ENCODE data around the gene NUDT2. TPM values are rescaled to one million over a fixed set of nuclear protein-coding genes. Genes with fewer than 3 reads are reported as not detected.

NUDT2 gene
- total RNA-seq, 1 experiment from 2014 or later: 10.1 TPM

DNA sequence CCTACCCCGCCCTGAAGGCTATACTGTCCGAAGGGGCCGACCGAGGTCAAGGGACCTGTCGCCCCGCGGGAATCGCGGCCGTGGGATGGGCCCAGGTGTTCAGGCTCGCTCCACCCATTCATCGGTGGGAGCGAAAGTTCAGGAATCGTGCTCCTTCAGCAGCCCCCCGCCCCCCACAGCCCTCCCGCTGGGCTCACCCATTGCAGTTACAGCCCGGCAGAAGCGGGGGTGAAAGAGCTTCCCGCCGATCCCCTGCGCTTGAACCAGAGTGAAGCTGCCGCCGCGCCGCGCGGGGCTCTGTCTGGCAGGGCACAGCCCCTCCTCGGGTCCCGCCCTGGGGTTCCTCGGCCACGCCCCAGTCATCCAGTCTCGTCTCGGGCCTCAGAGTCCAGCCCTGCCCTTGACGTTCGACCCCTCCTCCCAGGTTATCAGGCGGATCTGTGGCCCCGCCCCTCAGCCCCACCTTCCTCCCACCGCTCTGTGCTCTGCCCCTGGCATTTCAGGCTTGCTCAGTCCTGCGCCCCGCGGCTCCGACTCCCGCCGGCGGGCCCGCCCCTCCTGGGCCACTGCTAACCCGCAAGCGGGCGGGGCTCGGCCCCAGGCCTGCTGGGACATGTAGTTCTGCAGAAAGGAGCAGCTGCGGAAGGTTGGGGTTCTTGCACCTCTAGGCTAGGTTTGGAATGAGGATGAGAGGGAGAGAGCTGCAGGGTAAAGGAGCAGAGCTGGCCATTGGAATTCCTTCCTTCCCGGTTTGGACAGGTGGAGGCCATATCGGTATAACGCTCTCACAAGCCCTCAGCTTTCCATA is 47.4 kb downstream of the NUDT2 start, which contains the start of gene MYORG:
TSS of gene MYORG (minus strand) at position 303 of the 808 bp plus-strand sequence. CDS start 3,955 bp downstream, outside the sequence.
- Mint-ChIP-seq H3K9me3 (ENCODE audit: low read depth, unreplicated experiment) (no peaks in the 10 kb centered on the region), H3K4me3 (ENCODE audit: low read depth, unreplicated experiment) (peak within 1 kb of the TSS; percentile 82), H3K27ac (ENCODE audit: unreplicated experiment) (peak within 1 kb of the TSS; percentile 47), H3K27me3 (ENCODE audit: unreplicated experiment) (peaks cover 17% of the 10 kb centered on the region), H3K36me3 (ENCODE audit: insufficient read depth, unreplicated experiment) (peaks cover 25% of the 10 kb centered on the region), H3K4me1 (ENCODE audit: low read depth, unreplicated experiment) (peaks cover 38% of the 10 kb centered on the region)
- intact Hi-C loops (cut with micrococcal nuclease; ENCODE audit: unreplicated experiment): no loop called here
- CTCF ChIA-PET: interaction anchor here (1.0 to 2.0 kb wide), 6 partner anchors 16 to 303 kb away, joined by 3 to 5 read pairs (median 3); no protein-coding TSS in a partner anchor
- TF ChIP-seq, protein P1, sequence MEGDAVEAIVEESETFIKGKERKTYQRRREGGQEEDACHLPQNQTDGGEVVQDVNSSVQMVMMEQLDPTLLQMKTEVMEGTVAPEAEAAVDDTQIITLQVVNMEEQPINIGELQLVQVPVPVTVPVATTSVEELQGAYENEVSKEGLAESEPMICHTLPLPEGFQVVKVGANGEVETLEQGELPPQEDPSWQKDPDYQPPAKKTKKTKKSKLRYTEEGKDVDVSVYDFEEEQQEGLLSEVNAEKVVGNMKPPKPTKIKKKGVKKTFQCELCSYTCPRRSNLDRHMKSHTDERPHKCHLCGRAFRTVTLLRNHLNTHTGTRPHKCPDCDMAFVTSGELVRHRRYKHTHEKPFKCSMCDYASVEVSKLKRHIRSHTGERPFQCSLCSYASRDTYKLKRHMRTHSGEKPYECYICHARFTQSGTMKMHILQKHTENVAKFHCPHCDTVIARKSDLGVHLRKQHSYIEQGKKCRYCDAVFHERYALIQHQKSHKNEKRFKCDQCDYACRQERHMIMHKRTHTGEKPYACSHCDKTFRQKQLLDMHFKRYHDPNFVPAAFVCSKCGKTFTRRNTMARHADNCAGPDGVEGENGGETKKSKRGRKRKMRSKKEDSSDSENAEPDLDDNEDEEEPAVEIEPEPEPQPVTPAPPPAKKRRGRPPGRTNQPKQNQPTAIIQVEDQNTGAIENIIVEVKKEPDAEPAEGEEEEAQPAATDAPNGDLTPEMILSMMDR (IDR thresholded peaks at IDR 0.05; ENCODE audit: unreplicated experiment): no peak
- DNase-seq: peak; percentile 94
- no TSS peak for BruUV-seq (replicated peaks)

DNA sequence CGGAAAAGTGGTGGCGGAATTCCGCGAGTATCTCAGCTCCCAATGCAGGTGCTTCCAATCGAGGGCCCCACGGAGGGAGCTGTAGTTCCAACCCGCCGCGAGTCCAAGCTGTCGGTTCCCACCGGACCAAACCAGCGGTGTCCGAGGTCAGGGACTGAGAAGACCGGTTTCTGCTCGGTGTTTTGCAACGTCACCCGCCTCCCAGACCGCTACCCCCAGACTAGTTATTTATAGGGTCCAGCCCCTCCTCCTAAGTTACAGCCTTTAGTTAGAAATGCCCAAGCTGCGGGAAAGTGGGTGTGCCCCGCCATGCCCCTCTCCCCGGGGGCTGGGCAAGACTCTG is 48.0 kb downstream of the NUDT2 start:
- Mint-ChIP-seq H3K4me3 (ENCODE audit: low read depth, unreplicated experiment) (peak overlapping the region; percentile 82), H3K36me3 (ENCODE audit: insufficient read depth, unreplicated experiment) (peaks cover 25% of the 10 kb centered on the region), H3K27ac (ENCODE audit: unreplicated experiment) (no peak overlapping the region), H3K9me3 (ENCODE audit: low read depth, unreplicated experiment) (no peaks in the 10 kb centered on the region), H3K27me3 (ENCODE audit: unreplicated experiment) (peaks cover 23% of the 10 kb centered on the region), H3K4me1 (ENCODE audit: low read depth, unreplicated experiment) (peaks cover 38% of the 10 kb centered on the region)
- no TSS peak for BruUV-seq (replicated peaks)
- CTCF ChIA-PET: interaction anchor here (1.1 to 2.0 kb wide), 3 partner anchors 39 to 58 kb away, joined by 3 to 5 read pairs (median 4); no protein-coding TSS in a partner anchor
- peak; percentile 17 for DNase-seq
- intact Hi-C loops (cut with micrococcal nuclease; ENCODE audit: unreplicated experiment): no loop called here
- TF ChIP-seq, protein P1 (IDR thresholded peaks at IDR 0.05; ENCODE audit: unreplicated experiment): no peak

DNA sequence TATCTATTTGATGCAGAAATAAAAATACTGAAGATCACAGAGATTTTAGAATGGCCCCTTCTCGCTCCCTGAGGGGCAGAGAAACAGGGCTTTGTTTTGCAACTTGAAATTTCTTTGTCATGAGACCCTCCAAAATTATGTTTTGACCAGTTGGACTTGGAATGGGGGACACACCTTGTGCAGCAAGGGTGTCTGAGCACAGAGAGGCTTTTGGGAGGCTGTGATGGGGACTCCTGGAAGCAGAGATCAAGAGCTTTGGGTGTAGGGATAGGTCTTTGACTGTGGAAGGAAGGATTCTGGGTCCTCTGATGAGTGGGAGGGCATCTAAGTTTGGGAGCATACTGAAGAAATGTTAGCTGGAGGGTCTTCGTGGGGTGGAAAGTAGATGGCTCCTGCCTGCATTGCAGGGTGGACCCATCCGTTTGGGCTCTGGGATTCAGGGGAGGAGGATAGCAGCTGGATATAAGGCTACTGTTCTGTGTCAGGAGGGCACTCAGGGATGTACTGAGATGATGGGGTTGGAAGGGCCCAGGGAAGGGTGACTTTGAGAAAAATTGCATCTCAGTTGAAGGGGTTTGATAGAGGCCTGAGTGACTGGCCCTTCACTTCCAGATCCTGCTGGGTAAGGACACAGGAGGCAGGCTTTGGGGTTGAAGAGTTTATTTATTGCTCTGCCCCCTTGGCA is 49.1 kb downstream of the NUDT2 start:
- H3K27me3 Mint-ChIP-seq (ENCODE audit: unreplicated experiment): peaks cover 35% of the 10 kb centered on the region
- peaks cover 25% of the 10 kb centered on the region for H3K36me3 Mint-ChIP-seq (ENCODE audit: insufficient read depth, unreplicated experiment)
- peaks cover 38% of the 10 kb centered on the region for H3K4me1 Mint-ChIP-seq (ENCODE audit: low read depth, unreplicated experiment)
- H3K27ac Mint-ChIP-seq (ENCODE audit: unreplicated experiment): no peak overlapping the region
- intact Hi-C loops (cut with micrococcal nuclease; ENCODE audit: unreplicated experiment): loop anchor here (2.0 kb wide), 1 partner anchor 46 kb away; no protein-coding TSS in a partner anchor
- no peak overlapping the region for H3K4me3 Mint-ChIP-seq (ENCODE audit: low read depth, unreplicated experiment)
- BruUV-seq (replicated peaks): no TSS peak
- no peak for DNase-seq
- TF ChIP-seq, protein P1 (IDR thresholded peaks at IDR 0.05; ENCODE audit: unreplicated experiment): no peak
- H3K9me3 Mint-ChIP-seq (ENCODE audit: low read depth, unreplicated experiment): no peaks in the 10 kb centered on the region
- CTCF ChIA-PET: interaction anchor here (1.0 kb wide), 2 partner anchors 25 to 46 kb away, joined by 4 to 5 read pairs; no protein-coding TSS in a partner anchor

DNA sequence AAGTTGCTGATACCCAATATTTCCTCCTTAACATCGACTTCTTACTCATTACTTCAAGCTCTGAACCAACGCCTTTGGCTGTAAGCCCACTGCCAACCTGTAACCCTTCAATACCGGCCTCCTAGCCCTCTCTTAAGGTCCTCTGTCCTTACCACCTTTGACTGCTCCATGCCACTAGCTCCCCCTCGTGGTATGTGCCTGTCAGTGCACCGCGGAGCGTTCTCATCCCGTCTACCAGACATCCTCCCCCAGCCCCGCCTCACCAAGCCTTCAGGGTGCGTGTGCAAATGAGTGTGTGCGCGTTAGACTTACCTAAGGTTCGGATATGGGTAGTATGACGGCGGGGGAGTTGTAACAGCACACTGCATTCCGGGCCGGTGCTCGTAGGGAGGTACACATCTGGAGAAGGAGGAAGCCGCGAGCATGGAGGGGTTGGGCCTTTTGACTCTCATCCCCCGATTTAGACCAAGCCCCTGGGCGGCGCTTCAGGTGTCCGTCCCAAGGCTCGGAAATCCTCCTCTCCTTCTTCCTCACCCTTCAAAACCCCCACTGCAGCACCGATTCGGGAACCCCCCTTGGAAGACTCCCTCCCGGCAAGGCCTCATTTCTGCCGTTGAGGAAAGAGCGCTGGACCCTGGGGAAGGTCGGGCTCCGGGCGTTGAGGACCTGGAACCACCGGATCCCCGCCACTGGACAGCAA is 50.1 kb downstream of the NUDT2 start:
- peaks cover 25% of the 10 kb centered on the region for H3K36me3 Mint-ChIP-seq (ENCODE audit: insufficient read depth, unreplicated experiment)
- TF ChIP-seq, protein P1 (IDR thresholded peaks at IDR 0.05; ENCODE audit: unreplicated experiment): peak; percentile 89
- H3K4me1 Mint-ChIP-seq (ENCODE audit: low read depth, unreplicated experiment): peaks cover 32% of the 10 kb centered on the region
- peak; percentile 85 for DNase-seq
- intact Hi-C loops (cut with micrococcal nuclease; ENCODE audit: unreplicated experiment): loop anchor here (2.0 kb wide), 1 partner anchor 47 kb away; no protein-coding TSS in a partner anchor
- peaks cover 44% of the 10 kb centered on the region for H3K27me3 Mint-ChIP-seq (ENCODE audit: unreplicated experiment)
- peak overlapping the region; percentile 56 for H3K4me3 Mint-ChIP-seq (ENCODE audit: low read depth, unreplicated experiment)
- no peaks in the 10 kb centered on the region for H3K9me3 Mint-ChIP-seq (ENCODE audit: low read depth, unreplicated experiment)
- BruUV-seq (replicated peaks): no TSS peak
- no peak overlapping the region for H3K27ac Mint-ChIP-seq (ENCODE audit: unreplicated experiment)
- CTCF ChIA-PET: interaction anchor here (0.9 to 1.0 kb wide), 3 partner anchors 24 to 224 kb away, joined by 3 to 5 read pairs (median 4); no protein-coding TSS in a partner anchor
